CD14-positive monocyte (primary cell): ENCODE results near the gene CDH4. TPM values are rescaled to one million over a fixed set of nuclear protein-coding genes. Genes with fewer than 3 reads are reported as not detected.

Source experiments
- DNase-seq, 3 donors: peaks; one replicate each; pipeline ENCODE4 v3.0.0-alpha.2; 2011 to 2022
- H2AFZ ChIP-seq: 2 replicates; pipeline ENCODE4 v1.6.0; 2012; ENCODE audit warnings: mild to moderate bottlenecking, low read depth, low read length, inconsistent platforms; ENCODE audit not compliant: insufficient read depth, poor library complexity, severe bottlenecking
- H3K27ac ChIP-seq, 2 donors: 1 replicate in 1 of 2; 2 replicates in 1 of 2; pipeline ENCODE4 v1.5.1; 2012 to 2013; ENCODE audit warnings: low read length in 2 of 2, control low read depth in 1 of 2, inconsistent platforms in 1 of 2, low read depth in 1 of 2, mild to moderate bottlenecking in 1 of 2
- H3K27me3 ChIP-seq, 2 donors: one replicate each; pipeline versions ENCODE4 v1.6.0 to v1.6.1; 2011 to 2013; ENCODE audit warnings: low read length in 2 of 2; ENCODE audit not compliant: control insufficient read depth in 2 of 2, insufficient read depth in 2 of 2
- H3K36me3 ChIP-seq, 2 donors: replicated peaks in 1 of 2; 1 replicate in 1 of 2; 2 replicates in 1 of 2; pipeline versions ENCODE4 v1.5.1 to v1.6.1; 2012 to 2013; ENCODE audit warnings: low read length in 2 of 2, control low read depth in 1 of 2, inconsistent platforms in 1 of 2, mild to moderate bottlenecking in 1 of 2; ENCODE audit not compliant: insufficient read depth in 2 of 2, control insufficient read depth in 1 of 2
- H3K4me1 ChIP-seq, 2 donors: 1 replicate in 1 of 2; 2 replicates in 1 of 2; pipeline versions ENCODE4 v1.5.1 to v1.6.1; 2012 to 2013; ENCODE audit warnings: low read length in 2 of 2, control low read depth in 1 of 2, inconsistent platforms in 1 of 2, mild to moderate bottlenecking in 1 of 2, moderate library complexity in 1 of 2; ENCODE audit not compliant: insufficient read depth in 2 of 2, control insufficient read depth in 1 of 2
- H3K4me2 ChIP-seq: replicated peaks from 2 replicates; pipeline ENCODE3; 2012; ENCODE audit warnings: low read length, moderate library complexity, mild to moderate bottlenecking; ENCODE audit not compliant: poor library complexity, severe bottlenecking; ENCODE audit errors: extremely low read depth
- H3K4me3 ChIP-seq, 3 experiments: fragments of 200-600 bp in 1 of 3; sonication (generic) in 1 of 3; replicated peaks in 1 of 3; 1 replicate in 2 of 3; 2 replicates in 1 of 3; pipeline ENCODE4 v1.5.1; 2011 to 2013; ENCODE audit warnings: low read length in 3 of 3, mild to moderate bottlenecking in 3 of 3, control low read depth in 2 of 3, low read depth in 2 of 3, inconsistent platforms in 1 of 3, moderate library complexity in 1 of 3
- H3K79me2 ChIP-seq: 2 replicates; pipeline ENCODE4 v1.6.0; 2012; ENCODE audit warnings: mild to moderate bottlenecking, control low read depth, inconsistent platforms, low read length, moderate library complexity; ENCODE audit not compliant: insufficient read depth
- H3K9ac ChIP-seq: 2 replicates; pipeline ENCODE4 v1.6.0; 2017; ENCODE audit warnings: low read length, mild to moderate bottlenecking; ENCODE audit not compliant: insufficient read depth, poor library complexity, severe bottlenecking
- H3K9me3 ChIP-seq, 2 donors: replicated peaks in 1 of 2; 1 replicate in 1 of 2; 2 replicates in 1 of 2; pipeline versions ENCODE4 v1.5.1 to v1.6.1; 2012 to 2013; ENCODE audit warnings: low read length in 2 of 2, control low read depth in 1 of 2; ENCODE audit not compliant: control insufficient read depth in 1 of 2, insufficient read depth in 1 of 2
- H4K20me1 ChIP-seq: 2 replicates; pipeline ENCODE4 v1.6.0; 2012; ENCODE audit warnings: mild to moderate bottlenecking, low read length, control low read depth, moderate library complexity; ENCODE audit not compliant: insufficient read depth
- H3K27ac Mint-ChIP-seq, 7 donors: one replicate each; pipeline ENCODE4 v1.8.0; 2020; ENCODE audit warnings: mild to moderate bottlenecking in 7 of 7, mixed read lengths in 7 of 7, moderate library complexity in 6 of 7, inconsistent platforms in 2 of 7
- H3K27me3 Mint-ChIP-seq, 3 donors: one replicate each; pipeline ENCODE4 v1.8.0; 2021 to 2022; ENCODE audit warnings: low read depth in 3 of 3, mild to moderate bottlenecking in 3 of 3, mixed read lengths in 3 of 3, moderate library complexity in 3 of 3, inconsistent platforms in 1 of 3
- H3K36me3 Mint-ChIP-seq, 2 donors: one replicate each; pipeline ENCODE4 v1.8.0; 2020; ENCODE audit warnings: mixed read lengths in 2 of 2, inconsistent platforms in 1 of 2, mild to moderate bottlenecking in 1 of 2
- H3K4me1 Mint-ChIP-seq: one replicate; pipeline ENCODE4 v1.8.0; 2020; ENCODE audit warnings: mild to moderate bottlenecking, mixed read lengths
- H3K4me3 Mint-ChIP-seq, 2 donors: one replicate each; pipeline ENCODE4 v1.8.0; 2020; ENCODE audit warnings: mild to moderate bottlenecking in 2 of 2, mixed read lengths in 2 of 2, moderate library complexity in 1 of 2
- H3K9me3 Mint-ChIP-seq, 7 donors: one replicate each; pipeline ENCODE4 v1.8.0; 2020 to 2022; ENCODE audit warnings: mixed read lengths in 7 of 7, mild to moderate bottlenecking in 6 of 7, moderate library complexity in 6 of 7, inconsistent platforms in 2 of 7
- CTCF ChIP-seq: fragments of 200-600 bp; IDR thresholded peaks from one replicate; pipeline ENCODE4 v1.8.0; 2022; ENCODE audit warnings: antibody characterized with exemption, mild to moderate bottlenecking
- WGBS: methylation state at CpG from one replicate; pipeline ENCODE4 v1.1.5; 2013; ENCODE audit warnings: missing lambda C conversion rate; ENCODE audit not compliant: insufficient coverage; 5-methylcytosine and 5-hydroxymethylcytosine counted together
- intact Hi-C, 2 donors: fragments of 100-400 bp; cut with micrococcal nuclease; formaldehyde crosslinking; loops; one replicate each; pipeline versions ENCODE4 v1.15.0 to v1.15.1; 2023
- polyA plus RNA-seq, 3 donors: library from polyadenylated mRNA; depleted of rRNA in 1 of 3; unstranded in 2 of 3; stranded (reverse) in 1 of 3; fragments of 300-500 nt in 2 of 3; fragments of >200 nt in 1 of 3; fragmentation: Illumina TruSeq in 2 of 3; gene quantifications; 1 replicate in 2 of 3; 2 replicates in 1 of 3; pipeline ENCODE4 v1.2.3, GENCODE V29; 2012 to 2021

CDH4 gene
- polyA plus RNA-seq, 3 donors = not detected

- 94% methylated on average over 40 of the region's 43 CpGs for WGBS
- peaks cover 0 to 3% (median 1%) of the 10 kb centered on the region in 3 donors for H3K27me3 Mint-ChIP-seq
- Histone ChIP-seq H3K4me2 (no peak overlapping the region), H3K36me3 (no peaks in the 10 kb centered on the region), H3K9ac (no peak overlapping the region), H3K27me3 (no peaks in the 10 kb centered on the region), H3K79me2 (no peaks in the 10 kb centered on the region), H3K4me3 (no peak overlapping the region), H3K9me3 (peaks cover 0 to 81% of the 10 kb centered on the region in 2 donors), H3K4me1 (no peaks in the 10 kb centered on the region), H2AFZ (no peak overlapping the region), H3K27ac (no peak overlapping the region), H4K20me1 (no peaks in the 10 kb centered on the region)
- H3K27ac Mint-ChIP-seq = no peak overlapping the region
- no peak overlapping the region for H3K4me3 Mint-ChIP-seq
- H3K9me3 Mint-ChIP-seq = peaks cover 2 to 38% (median 22%) of the 10 kb centered on the region in 7 donors
- no peak for TF ChIP-seq CTCF
- intact Hi-C loops = no loop called here
- DNase-seq = no peak
- no peaks in the 10 kb centered on the region for H3K4me1 Mint-ChIP-seq
- no peaks in the 10 kb centered on the region for H3K36me3 Mint-ChIP-seq
Measured at GRCh38 chr20:61927826-61928541, 675.9 kb downstream of the CDH4 start.

- peaks cover 2 to 38% (median 21%) of the 10 kb centered on the region in 7 donors for H3K9me3 Mint-ChIP-seq
- Histone ChIP-seq H3K27me3 (no peaks in the 10 kb centered on the region), H2AFZ (no peak overlapping the region), H3K79me2 (no peaks in the 10 kb centered on the region), H4K20me1 (no peaks in the 10 kb centered on the region), H3K4me3 (no peak overlapping the region), H3K27ac (no peak overlapping the region), H3K4me2 (no peak overlapping the region), H3K4me1 (no peaks in the 10 kb centered on the region), H3K9me3 (peaks cover 0 to 84% of the 10 kb centered on the region in 2 donors), H3K9ac (no peak overlapping the region), H3K36me3 (no peaks in the 10 kb centered on the region)
- no peak for DNase-seq
- peaks cover 0 to 3% (median 1%) of the 10 kb centered on the region in 3 donors for H3K27me3 Mint-ChIP-seq
- H3K27ac Mint-ChIP-seq = no peak overlapping the region
- intact Hi-C loops = no loop called here
- WGBS = 91% methylated on average over 8 of the region's 12 CpGs
- TF ChIP-seq CTCF = no peak
- no peaks in the 10 kb centered on the region for H3K4me1 Mint-ChIP-seq
- H3K4me3 Mint-ChIP-seq = no peak overlapping the region
- no peaks in the 10 kb centered on the region for H3K36me3 Mint-ChIP-seq
Measured at GRCh38 chr20:61929561-61929960, 677.5 kb downstream of the CDH4 start.
